Measurements from ENCODE around the gene GBP2. TPM values are rescaled to one million over a fixed set of nuclear protein-coding genes. Genes with fewer than 3 reads are reported as not detected.

The GBP2 gene
- total and polyA plus RNA-seq, 2 of the 4 experiments (the other 2 are of a cell fraction) = 8.2 to 17.7 TPM

- no peak overlapping the region for H2BK15ac ChIP-seq (ENCODE audit: low read depth, low read length)
- H3K4me1 ChIP-seq (ENCODE audit: control insufficient read depth, insufficient read depth, low read length) = no peaks in the 10 kb centered on the region
- H2AFZ ChIP-seq (replicated peaks; ENCODE audit: low read length, poor library complexity) = no peak overlapping the region
- H3K9me1 ChIP-seq (ENCODE audit: insufficient read depth, low read length) = no peaks in the 10 kb centered on the region
- no peak for DNase-seq
- no peak overlapping the region for H2BK5ac ChIP-seq (ENCODE audit: low read depth, low read length, poor library complexity, severe bottlenecking)
- H3K36me3 ChIP-seq (ENCODE audit: control insufficient read depth, insufficient read depth, low read length) = peaks cover 7% of the 10 kb centered on the region
- no peak overlapping the region for H3K9ac ChIP-seq (ENCODE audit: low read depth, low read length)
- no peaks in the 10 kb centered on the region for H3K9me3 ChIP-seq (ENCODE audit: control insufficient read depth, insufficient read depth, low read length)
- no peaks in the 10 kb centered on the region for H3K27me3 ChIP-seq (ENCODE audit: control insufficient read depth, insufficient read depth, low read length)
- WGBS, 2 experiments (ENCODE audit: extremely low coverage in 2 of 2, insufficient read length in 1 of 2) = 87% methylated on average over 9 of the region's 17 CpGs; no CpG with 5 or more reads in 1 of the 2 experiments
- no peak overlapping the region for H3K4ac ChIP-seq (ENCODE audit: low read depth, low read length)
- intact Hi-C loops (cut with micrococcal nuclease) (no loop called here), dilution Hi-C loops (cut with HindIII; ENCODE audit: low sequenced_read_pairs, unreplicated experiment) (no loop called here), in situ Hi-C loops (cut with MboI; ENCODE audit: low sequenced_read_pairs) (no loop called here)
- no peak overlapping the region for H4K91ac ChIP-seq (ENCODE audit: insufficient read depth, low read depth, low read length)
- no TSS peak for BruUV-seq (replicated peaks)
- no peak overlapping the region for H4K8ac ChIP-seq (ENCODE audit: low read depth in 2 of 2, low read length in 2 of 2)
- H3K79me1 ChIP-seq (ENCODE audit: low read depth in 1 of 2, low read length in 2 of 2) = no peaks in the 10 kb centered on the region
- ChIA-PET POLR2A (ENCODE audit: unreplicated experiment) (no interaction called here), CTCF (no interaction called here)
- no peak overlapping the region for H3K4me2 ChIP-seq (ENCODE audit: low read depth, low read length)
- H2AK5ac ChIP-seq (ENCODE audit: low read depth, low read length) = no peak overlapping the region
- TF ChIP-seq MAZ (IDR thresholded peaks at IDR 0.05; ENCODE audit: borderline replicate concordance, low read depth, low read length) = no peak
- no peak for TF ChIP-seq RAD21 (IDR thresholded peaks at IDR 0.05; ENCODE audit: low read length)
- TF ChIP-seq SMC3 (IDR thresholded peaks at IDR 0.05; ENCODE audit: low read depth, low read length) = no peak
- no peak for TF ChIP-seq FOS (IDR thresholded peaks at IDR 0.05; ENCODE audit: low read depth, low read length)
- TF ChIP-seq POLR2A (IDR thresholded peaks at IDR 0.05; ENCODE audit: low read depth, low read length) = no peak
- TF ChIP-seq ELK1 (IDR thresholded peaks at IDR 0.05; ENCODE audit: borderline replicate concordance, low read depth, low read length) = no peak
- TF ChIP-seq MXI1 (IDR thresholded peaks at IDR 0.05; ENCODE audit: borderline replicate concordance, low read depth, low read length) = no peak
- no peak for TF ChIP-seq USF2 (IDR thresholded peaks at IDR 0.05; ENCODE audit: low read depth, low read length)
- TF ChIP-seq CTCF (conservative IDR thresholded peaks at IDR 0.05; ENCODE audit: low read depth, low read length) = no peak
- no peak for TF ChIP-seq RCOR1 (IDR thresholded peaks at IDR 0.05; ENCODE audit: insufficient replicate concordance, low read length)
- TF ChIP-seq NFE2L2 (IDR thresholded peaks at IDR 0.05; ENCODE audit: low read depth, low read length) = no peak
- TF ChIP-seq CHD1 (IDR thresholded peaks at IDR 0.05; ENCODE audit: low read depth, low read length) = no peak
- H2BK20ac ChIP-seq (ENCODE audit: low read depth, low read length) = no peak overlapping the region
- no peak overlapping the region for H3K27ac ChIP-seq (ENCODE audit: insufficient read depth, low read length)
- no peak overlapping the region for H4K5ac ChIP-seq (ENCODE audit: low read depth, low read length)
- no peak overlapping the region for H3K4me3 ChIP-seq (ENCODE audit: insufficient read depth, low read depth, low read length)
- H3K18ac ChIP-seq (ENCODE audit: low read depth, low read length) = no peak overlapping the region
- H3K14ac ChIP-seq (replicated peaks; ENCODE audit: low read depth, low read length) = no peak overlapping the region
- no peak overlapping the region for H2BK120ac ChIP-seq (ENCODE audit: low read depth, low read length)
- no peak overlapping the region for H3K23ac ChIP-seq (ENCODE audit: low read depth, low read length)
- H3K56ac ChIP-seq (ENCODE audit: extremely low read depth, insufficient read depth, low read length) = no peak overlapping the region
- ATAC-seq (ENCODE audit: low read depth) = no peak
- H2AK9ac ChIP-seq (replicated peaks; ENCODE audit: low read depth, low read length, poor library complexity) = no peak overlapping the region
- H4K20me1 ChIP-seq (ENCODE audit: insufficient read depth, low read length) = no peaks in the 10 kb centered on the region
Measured at GRCh38 chr1:89104687-89105086, 21.2 kb downstream of the GBP2 start.

Data from IMR-90 (cell line).